Stimulated activated CD4-positive, alpha-beta T cell treated with anti-CD3 and anti-CD28 coated beads, TNF-alpha, amount 100 ng/mL, for 1 hour (primary cell): ENCODE data around the gene BUD23.
"Not testable (repeated sequence)": the region's sequence is repeated elsewhere in the genome, so short reads cannot be mapped to it uniquely, and the experiment has no call there.

Experiments used
- DNase-seq, 3 donors: peaks; one replicate each; pipeline ENCODE4 v3.0.0-alpha.2; 2020; ENCODE audit warnings: low read depth in 3 of 3, low spot score in 1 of 3

BUD23 gene

GRCh38 chr7:73700581-73701134, 17.3 kb downstream of the BUD23 start:
- DNase-seq: no peak

GRCh38 chr7:73701357-73701995, 18.1 kb downstream of the BUD23 start:
- no peak for DNase-seq

GRCh38 chr7:73702226-73702625, 18.8 kb downstream of the BUD23 start:
- no peak for DNase-seq

GRCh38 chr7:73702665-73703064, 19.3 kb downstream of the BUD23 start:
- DNase-seq: no peak

- no peak for DNase-seq
These were observed 19.8 kb downstream of the BUD23 start for GRCh38 chr7:73703225-73703624.

- no peak for DNase-seq
These were observed 20.6 kb downstream of the BUD23 start for GRCh38 chr7:73703757-73704639.

GRCh38 chr7:73704640-73705550, 21.5 kb downstream of the BUD23 start:
- DNase-seq: no peak

GRCh38 chr7:73705551-73705920, 22.1 kb downstream of the BUD23 start:
- DNase-seq: no peak

- no peak for DNase-seq
These were observed 23.0 kb downstream of the BUD23 start for GRCh38 chr7:73706126-73707044.

GRCh38 chr7:73707045-73707631, 23.7 kb downstream of the BUD23 start:
- no peak for DNase-seq

- DNase-seq: no peak
These were observed 25.7 kb downstream of the BUD23 start for GRCh38 chr7:73708961-73709549.

- no peak for DNase-seq
These were observed 29.4 kb downstream of the BUD23 start for GRCh38 chr7:73712773-73713172.

- DNase-seq: not testable (repeated sequence)
These were observed 29.9 kb downstream of the BUD23 start for GRCh38 chr7:73713319-73713718.

- no peak for DNase-seq
These were observed 32.4 kb downstream of the BUD23 start for GRCh38 chr7:73715648-73716317.

GRCh38 chr7:73716318-73716890, 33.0 kb downstream of the BUD23 start:
- DNase-seq: no peak

- no peak for DNase-seq
These were observed 33.8 kb downstream of the BUD23 start for GRCh38 chr7:73717025-73717807.

- peak; percentile 45 to 55 (median 54) for DNase-seq
These were observed 34.6 kb downstream of the BUD23 start for GRCh38 chr7:73717991-73718405.

- no peak for DNase-seq
These were observed 35.1 kb downstream of the BUD23 start for GRCh38 chr7:73718438-73718881.
